Activated T-helper 1 cell treated with Interleukin-2 at 50 U/mL for 16 hours (primary cell): ENCODE measurements around the gene TBC1D22B.

Source experiments
- DNase-seq: peaks from one replicate; pipeline ENCODE4 v3.0.0-alpha.2; 2020; ENCODE audit warnings: low read depth

TBC1D22B gene

GRCh38 chr6:37354526-37355384, 97.2 kb downstream of the TBC1D22B start:
- DNase-seq = no peak

- no peak for DNase-seq
Observed at GRCh38 chr6:37357288-37357687, 99.7 kb downstream of the TBC1D22B start.

GRCh38 chr6:37357860-37358259, 100.3 kb downstream of the TBC1D22B start:
- no peak for DNase-seq

- DNase-seq = no peak
Observed at GRCh38 chr6:37359039-37359438, 101.5 kb downstream of the TBC1D22B start.

GRCh38 chr6:37362101-37362828, 104.7 kb downstream of the TBC1D22B start:
- DNase-seq = no peak

- DNase-seq = no peak
Observed at GRCh38 chr6:37365791-37366190, 108.2 kb downstream of the TBC1D22B start.

- no peak for DNase-seq
Observed at GRCh38 chr6:37366910-37367309, 109.3 kb downstream of the TBC1D22B start.

GRCh38 chr6:37368961-37369320, 111.4 kb downstream of the TBC1D22B start:
- no peak for DNase-seq

- DNase-seq = no peak
Observed at GRCh38 chr6:37369321-37370201, 112.0 kb downstream of the TBC1D22B start.

- no peak for DNase-seq
Observed at GRCh38 chr6:37371154-37372083, 113.8 kb downstream of the TBC1D22B start.

GRCh38 chr6:37372116-37372515, 114.5 kb downstream of the TBC1D22B start:
- DNase-seq = no peak

GRCh38 chr6:37373822-37374471, 116.4 kb downstream of the TBC1D22B start:
- DNase-seq = no peak

GRCh38 chr6:37375376-37375775, 117.8 kb downstream of the TBC1D22B start:
- DNase-seq = no peak

- no peak for DNase-seq
Observed at GRCh38 chr6:37376078-37376743, 118.6 kb downstream of the TBC1D22B start.

- DNase-seq = no peak
Observed at GRCh38 chr6:37381579-37381978, 124.0 kb downstream of the TBC1D22B start.
